HepG2 (cell line): ENCODE measurements around the gene GATD1. TPM values are rescaled to one million over a fixed set of nuclear protein-coding genes. Genes with fewer than 3 reads are reported as not detected.

Experiments used
- ATAC-seq: fragments of 200-7000 bp; cut with Tn5 transposase; 3 replicates; pipeline ENCODE4 v1.9.1; 2020; ENCODE audit warnings: mild to moderate bottlenecking, moderate library complexity
- BruUV-seq: library from RNA; stranded (reverse); fragments of 400-500 nt; replicated peaks from 2 replicates; lab custom pipeline; 2021; lab: Mats Ljungman, UMichigan
- CTCF ChIA-PET: fragments of 300-600 bp; formaldehyde crosslinking; extraction: SDS; loops from one replicate; lab custom pipeline; 2021; ENCODE audit warnings: low total read pairs, inconsistent platforms, low intra/inter-chr PET ratio; lab: Yijun Ruan, JAX
- POLR2A ChIA-PET: fragments of 350-600 bp; sonication (Branson Sonifier 250); formaldehyde crosslinking; loops from one replicate; lab custom pipeline; 2020; ENCODE audit warnings: antibody characterized with exemption, inconsistent platforms; lab: Yijun Ruan, JAX
- DNase-seq: peaks from one replicate; pipeline ENCODE4 v3.0.0-alpha.2; 2015; ENCODE audit warnings: low spot score
- FAIRE-seq: peaks from 3 replicates; lab custom pipeline; 2011; peaks lifted over from hg19 to GRCh38; lab: Jason Lieb, UNC
- H2AFZ ChIP-seq: one replicate; pipeline ENCODE4 v1.6.1; 2011; ENCODE audit warnings: low read length, inconsistent platforms
- H3K27ac ChIP-seq: fragments of 300-600 bp; 3 replicates; pipeline ENCODE4 v1.8.0; 2011; ENCODE audit warnings: mixed run types, mild to moderate bottlenecking, mixed read lengths, low read length, inconsistent platforms; ENCODE audit not compliant: insufficient read depth; ENCODE audit errors: extremely low read length
- H3K27me3 ChIP-seq, 2 experiments: fragments of 200-600 bp in 1 of 2; 2 replicates in 1 of 2; 3 replicates in 1 of 2; pipeline versions ENCODE4 v1.6.0 to v1.8.0; 2011; ENCODE audit warnings: low read length in 2 of 2, mild to moderate bottlenecking in 2 of 2, moderate library complexity in 2 of 2, inconsistent platforms in 1 of 2; ENCODE audit not compliant: insufficient read depth in 2 of 2, control insufficient read depth in 1 of 2
- H3K36me3 ChIP-seq, 2 experiments: fragments of 200-600 bp in 1 of 2; replicated peaks in 1 of 2; 2 replicates in 1 of 2; 3 replicates in 1 of 2; pipeline versions ENCODE4 v1.5.1 to v1.8.0; 2011; ENCODE audit warnings: low read length in 2 of 2, inconsistent platforms in 1 of 2; ENCODE audit not compliant: insufficient read depth in 2 of 2, control insufficient read depth in 1 of 2
- H3K4me1 ChIP-seq: 2 replicates; pipeline ENCODE4 v1.5.1; 2012; ENCODE audit warnings: low read length, inconsistent platforms; ENCODE audit not compliant: insufficient read depth
- H3K4me2 ChIP-seq: 2 replicates; pipeline ENCODE4 v1.6.0; 2011; ENCODE audit warnings: low read depth, low read length, inconsistent platforms
- H3K4me3 ChIP-seq, 3 experiments: fragments of 200-600 bp in 1 of 3; sonication (generic), shearing (Covaris generic) in 1 of 3; replicated peaks in 1 of 3; 2 replicates each; pipeline ENCODE4 v1.5.1; 2011 to 2016; ENCODE audit warnings: low read length in 3 of 3, inconsistent platforms in 2 of 3, low read depth in 2 of 3, mild to moderate bottlenecking in 2 of 3, control low read depth in 1 of 3, mixed read lengths in 1 of 3; ENCODE audit not compliant: insufficient read depth in 1 of 3
- H3K79me2 ChIP-seq: one replicate; pipeline ENCODE4 v1.6.1; 2011; ENCODE audit warnings: low read length, inconsistent platforms; ENCODE audit not compliant: insufficient read depth
- H3K9ac ChIP-seq: 2 replicates; pipeline ENCODE4 v1.6.0; 2011; ENCODE audit warnings: mild to moderate bottlenecking, low read depth, low read length, inconsistent platforms; ENCODE audit not compliant: insufficient read depth
- H3K9me3 ChIP-seq: 2 replicates; pipeline ENCODE4 v1.5.1; 2012; ENCODE audit warnings: mild to moderate bottlenecking, low read length
- H4K20me1 ChIP-seq: 2 replicates; pipeline ENCODE4 v1.6.0; 2011; ENCODE audit warnings: inconsistent platforms, mild to moderate bottlenecking, low read length, moderate library complexity; ENCODE audit not compliant: insufficient read depth
- AKAP8 ChIP-seq: sonication (generic); formaldehyde crosslinking; IDR thresholded peaks from 2 replicates; pipeline ENCODE4 v1.5.1; 2020; ENCODE audit warnings: mild to moderate bottlenecking, missing genetic modification reagents
- ASH2L ChIP-seq: fragments of 300-600, 200-600 bp; sonication (generic); IDR thresholded peaks from 2 replicates; pipeline ENCODE4 v1.7.0; 2017; ENCODE audit warnings: low read depth, mild to moderate bottlenecking, moderate library complexity, mixed read lengths, low read length; ENCODE audit not compliant: insufficient read length
- ISL2 ChIP-seq: sonication (generic); formaldehyde crosslinking; IDR thresholded peaks from 2 replicates; pipeline ENCODE4 v1.5.0; 2020; ENCODE audit warnings: missing genetic modification reagents
- JUND ChIP-seq: sonication (generic); formaldehyde crosslinking; IDR thresholded peaks from 2 replicates; pipeline ENCODE4 v1.8.0; 2022; ENCODE audit warnings: mild to moderate bottlenecking, missing genetic modification reagents
- RFXAP ChIP-seq: sonication (generic); formaldehyde crosslinking; IDR thresholded peaks from 2 replicates; pipeline ENCODE4 v1.4.0; 2020; ENCODE audit warnings: missing genetic modification reagents, borderline replicate concordance
- SAFB2 ChIP-seq: sonication (generic); formaldehyde crosslinking; IDR thresholded peaks from 2 replicates; pipeline ENCODE4 v1.5.1; 2020; ENCODE audit warnings: missing genetic modification reagents, low read depth, mild to moderate bottlenecking, borderline replicate concordance
- SMAD3 ChIP-seq: sonication (generic); formaldehyde crosslinking; IDR thresholded peaks from 2 replicates; pipeline ENCODE4 v1.4.0; 2020; ENCODE audit warnings: missing genetic modification reagents
- SMC3 ChIP-seq: IDR thresholded peaks from 2 replicates; pipeline ENCODE4 v1.6.1; 2011; ENCODE audit warnings: low read length, improper control_type of control experiment
- XRCC5 ChIP-seq: fragments of 200-400 bp; formaldehyde crosslinking; optimal IDR thresholded peaks from 2 replicates; pipeline ENCODE3; 2017; ENCODE audit warnings: mild to moderate bottlenecking, low read length
- ZNF12 ChIP-seq: sonication (generic); formaldehyde crosslinking; IDR thresholded peaks from 2 replicates; pipeline ENCODE4 v1.5.0; 2020; ENCODE audit warnings: missing genetic modification reagents
- ZNF124 ChIP-seq: sonication (generic); formaldehyde crosslinking; IDR thresholded peaks from 2 replicates; pipeline ENCODE4 v1.4.0; 2020; ENCODE audit warnings: missing genetic modification reagents
- ZNF225 ChIP-seq: sonication (generic); formaldehyde crosslinking; IDR thresholded peaks from 2 replicates; pipeline ENCODE4 v1.4.0; 2020; ENCODE audit warnings: mild to moderate bottlenecking, missing genetic modification reagents
- ZNF274 ChIP-seq: sonication (generic); formaldehyde crosslinking; IDR thresholded peaks from 2 replicates; pipeline ENCODE4 v1.5.1; 2020; ENCODE audit warnings: mild to moderate bottlenecking, missing genetic modification reagents
- ZNF547 ChIP-seq: sonication (generic); formaldehyde crosslinking; IDR thresholded peaks from 2 replicates; pipeline ENCODE4 v1.5.1; 2020; ENCODE audit warnings: mild to moderate bottlenecking, missing genetic modification reagents
- ZNF75D ChIP-seq: sonication (generic); formaldehyde crosslinking; IDR thresholded peaks from 2 replicates; pipeline ENCODE4 v1.8.1; 2023; ENCODE audit warnings: missing genetic modification reagents, mild to moderate bottlenecking, borderline replicate concordance
- ZNF788 ChIP-seq: sonication (generic); formaldehyde crosslinking; IDR thresholded peaks from 2 replicates; pipeline ENCODE4 v1.5.0; 2020; ENCODE audit warnings: mild to moderate bottlenecking, missing genetic modification reagents, borderline replicate concordance
- WGBS: methylation state at CpG from one replicate; pipeline ENCODE4 v1.1.6; 2017; ENCODE audit warnings: low lambda C conversion rate; 5-methylcytosine and 5-hydroxymethylcytosine counted together
- in situ Hi-C: cut with HindIII; loops from 2 replicates; pipeline ENCODE4 v1.10.0; 2017; ENCODE audit warnings: low pct_unique_long_range_greater_than_20kb; ENCODE audit not compliant: extremely low pct_ligation_motif_present
- intact Hi-C: fragments of 100-400 bp; cut with micrococcal nuclease; formaldehyde crosslinking; loops from one replicate; pipeline ENCODE4 v1.10.0; 2022; ENCODE audit not compliant: unreplicated experiment
- polyA plus RNA-seq, 8 experiments: library from polyadenylated mRNA; depleted of rRNA in 3 of 8; stranded (reverse) in 7 of 8; unstranded in 1 of 8; fragments of >200 nt; fragmentation: Illumina TruSeq in 4 of 8; extraction: Trizol in 4 of 8; gene quantifications; 2 replicates each; pipeline versions ENCODE4 v1.2.1 to v1.2.3, GENCODE V29; 2011 to 2016; ENCODE audit warnings: low read depth in 4 of 8, missing spikeins in 1 of 8, mixed read lengths in 1 of 8; ENCODE audit not compliant: insufficient read depth in 1 of 8
- total RNA-seq, 5 experiments: library from RNA; depleted of rRNA; stranded (reverse); fragments of >200 nt; fragmentation: Illumina TruSeq; extraction: Trizol; gene quantifications; 2 replicates each; pipeline ENCODE4 v1.2.3, GENCODE V29; 2016; ENCODE audit warnings: low read depth in 1 of 5
- TF ChIP-seq, protein P1 (sequence below): IDR thresholded peaks from 2 replicates; pipeline ENCODE4 v1.6.1; 2016; ENCODE audit warnings: mild to moderate bottlenecking, missing biosample characterization, missing genetic modification reagents
- TF ChIP-seq, protein P2 (sequence below): sonication (generic); formaldehyde crosslinking; IDR thresholded peaks from 2 replicates; pipeline ENCODE4 v1.4.0; 2020; ENCODE audit warnings: missing genetic modification reagents
- TF ChIP-seq, protein P3 (sequence below): sonication (generic); formaldehyde crosslinking; IDR thresholded peaks from 2 replicates; pipeline ENCODE4 v1.4.0; 2020; ENCODE audit warnings: missing genetic modification reagents, borderline replicate concordance
- TF ChIP-seq, protein P4 (sequence below): sonication (generic); formaldehyde crosslinking; IDR thresholded peaks from 2 replicates; pipeline ENCODE4 v1.8.0; 2022; ENCODE audit warnings: missing genetic modification reagents, low read depth, mild to moderate bottlenecking, borderline replicate concordance

GATD1 gene
- total and polyA plus RNA-seq, 2 of the 13 experiments (the other 11 are each of a cell fraction or from before 2014, with no cell fraction given), result 31.3 to 60.5 TPM

DNA sequence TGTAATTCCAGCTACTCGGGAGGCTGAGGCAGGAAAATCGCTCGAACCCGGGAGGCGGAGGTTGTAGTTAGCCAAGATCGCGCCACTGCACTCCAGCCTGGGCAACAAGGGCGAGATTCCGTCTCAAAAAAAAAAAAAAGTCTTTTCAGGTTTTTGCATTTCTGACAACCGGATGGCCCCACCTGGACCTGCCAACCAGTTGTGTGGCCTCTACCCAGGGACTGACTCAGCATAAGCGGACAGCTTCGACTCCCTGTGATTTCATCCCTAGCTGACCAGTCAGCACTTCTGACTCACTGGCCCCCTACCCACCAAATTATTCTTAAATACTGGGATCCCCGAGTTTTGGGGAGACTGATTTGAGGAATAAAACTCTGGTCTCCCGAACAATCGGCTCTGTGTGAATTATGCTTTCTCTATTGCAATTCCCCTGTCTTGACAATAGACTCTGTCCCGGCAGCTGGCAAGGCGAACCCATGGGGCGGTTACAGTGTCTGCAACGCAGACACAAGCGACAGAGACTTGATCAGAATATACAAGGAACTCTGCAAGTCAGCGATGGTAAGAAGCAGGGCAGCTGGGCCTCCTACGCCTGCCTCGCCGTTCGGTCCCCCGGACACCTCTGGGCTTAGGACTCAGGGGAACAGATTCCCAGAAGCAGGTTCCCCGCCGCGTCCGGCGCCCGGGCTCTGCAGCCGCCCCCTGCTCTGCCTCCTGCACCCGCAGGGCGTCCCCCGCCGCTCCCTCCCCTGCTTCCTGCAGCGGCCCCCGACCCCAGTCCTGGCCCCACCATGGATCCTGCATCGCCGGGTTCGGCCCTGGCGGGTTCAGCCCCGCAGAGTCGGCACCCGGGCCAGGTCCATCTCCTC lies 30.8 kb downstream of the GATD1 start:
- no peak overlapping the region for H2AFZ ChIP-seq
- intact Hi-C loops, result no loop called here
- 0 out of 2 replicates have a peak, but pooled peaks have one; percentile 25 for TF ChIP-seq RFXAP (CRISPR knock-in tag)
- no peak for TF ChIP-seq SMAD3
- no peak for TF ChIP-seq ZNF225 (CRISPR knock-in tag)
- TF ChIP-seq, protein P1, sequence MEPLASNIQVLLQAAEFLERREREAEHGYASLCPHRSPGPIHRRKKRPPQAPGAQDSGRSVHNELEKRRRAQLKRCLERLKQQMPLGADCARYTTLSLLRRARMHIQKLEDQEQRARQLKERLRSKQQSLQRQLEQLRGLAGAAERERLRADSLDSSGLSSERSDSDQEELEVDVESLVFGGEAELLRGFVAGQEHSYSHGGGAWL (CRISPR knock-in tag), result no peak
- TF ChIP-seq ASH2L, result no peak
- TF ChIP-seq SMC3, result no peak
- TF ChIP-seq, protein P2, sequence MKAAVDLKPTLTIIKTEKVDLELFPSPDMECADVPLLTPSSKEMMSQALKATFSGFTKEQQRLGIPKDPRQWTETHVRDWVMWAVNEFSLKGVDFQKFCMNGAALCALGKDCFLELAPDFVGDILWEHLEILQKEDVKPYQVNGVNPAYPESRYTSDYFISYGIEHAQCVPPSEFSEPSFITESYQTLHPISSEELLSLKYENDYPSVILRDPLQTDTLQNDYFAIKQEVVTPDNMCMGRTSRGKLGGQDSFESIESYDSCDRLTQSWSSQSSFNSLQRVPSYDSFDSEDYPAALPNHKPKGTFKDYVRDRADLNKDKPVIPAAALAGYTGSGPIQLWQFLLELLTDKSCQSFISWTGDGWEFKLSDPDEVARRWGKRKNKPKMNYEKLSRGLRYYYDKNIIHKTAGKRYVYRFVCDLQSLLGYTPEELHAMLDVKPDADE (CRISPR knock-in tag), result no peak
- TF ChIP-seq, protein P3, sequence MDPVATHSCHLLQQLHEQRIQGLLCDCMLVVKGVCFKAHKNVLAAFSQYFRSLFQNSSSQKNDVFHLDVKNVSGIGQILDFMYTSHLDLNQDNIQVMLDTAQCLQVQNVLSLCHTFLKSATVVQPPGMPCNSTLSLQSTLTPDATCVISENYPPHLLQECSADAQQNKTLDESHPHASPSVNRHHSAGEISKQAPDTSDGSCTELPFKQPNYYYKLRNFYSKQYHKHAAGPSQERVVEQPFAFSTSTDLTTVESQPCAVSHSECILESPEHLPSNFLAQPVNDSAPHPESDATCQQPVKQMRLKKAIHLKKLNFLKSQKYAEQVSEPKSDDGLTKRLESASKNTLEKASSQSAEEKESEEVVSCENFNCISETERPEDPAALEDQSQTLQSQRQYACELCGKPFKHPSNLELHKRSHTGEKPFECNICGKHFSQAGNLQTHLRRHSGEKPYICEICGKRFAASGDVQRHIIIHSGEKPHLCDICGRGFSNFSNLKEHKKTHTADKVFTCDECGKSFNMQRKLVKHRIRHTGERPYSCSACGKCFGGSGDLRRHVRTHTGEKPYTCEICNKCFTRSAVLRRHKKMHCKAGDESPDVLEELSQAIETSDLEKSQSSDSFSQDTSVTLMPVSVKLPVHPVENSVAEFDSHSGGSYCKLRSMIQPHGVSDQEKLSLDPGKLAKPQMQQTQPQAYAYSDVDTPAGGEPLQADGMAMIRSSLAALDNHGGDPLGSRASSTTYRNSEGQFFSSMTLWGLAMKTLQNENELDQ (CRISPR knock-in tag), result no peak
- no peak for TF ChIP-seq AKAP8 (CRISPR knock-in tag)
- 0 out of 2 replicates have a peak, but pooled peaks have one; percentile 4 for TF ChIP-seq ZNF124 (CRISPR knock-in tag)
- TF ChIP-seq, protein P4, sequence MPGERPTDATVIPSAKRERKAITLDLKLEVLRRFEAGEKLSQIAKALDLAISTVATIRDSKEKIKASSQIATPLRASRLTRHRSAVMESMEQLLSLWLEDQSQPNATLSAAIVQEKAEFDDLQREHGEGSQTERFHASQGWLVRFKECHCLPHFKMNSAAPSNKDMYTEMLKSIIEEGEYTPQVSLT (CRISPR knock-in tag), result no peak
- TF ChIP-seq ZNF12 (CRISPR knock-in tag), result no peak
- TF ChIP-seq SAFB2 (CRISPR knock-in tag), result no peak
- TF ChIP-seq ZNF75D (CRISPR knock-in tag), result no peak
- TF ChIP-seq XRCC5, result no peak
- no peak for TF ChIP-seq ZNF274 (CRISPR knock-in tag)
- no peak for TF ChIP-seq JUND (CRISPR knock-in tag)
- TF ChIP-seq ZNF788 (CRISPR knock-in tag), result no peak
- no peak for TF ChIP-seq ZNF547 (CRISPR knock-in tag)
- TF ChIP-seq ISL2, result 0 out of 2 replicates have a peak, but pooled peaks have one; percentile 4

More for the DNA sequence above, 30.8 kb downstream of the GATD1 start:
- in situ Hi-C loops, result no loop called here
- BruUV-seq, result TSS peak; percentile 52
- peak; percentile 49 for ATAC-seq
- no peak for DNase-seq
- no peaks in the 10 kb centered on the region for H3K36me3 ChIP-seq
- WGBS, result 33% methylated on average over 21 of the region's 46 CpGs
- POLR2A ChIA-PET, result interaction anchor here (0.5 to 3.6 kb wide), 11 partner anchors 9 to 186 kb away, joined by 3 to 33 read pairs (median 4); partner anchors contain the start of genes EPS8L2, GATD1, LMNTD2 and RPLP2
- no peaks in the 10 kb centered on the region for H3K9me3 ChIP-seq
- peak overlapping the region; percentile 82 for H3K4me2 ChIP-seq
- peaks cover 37% of the 10 kb centered on the region for H3K4me1 ChIP-seq
- peaks cover 5% of the 10 kb centered on the region; the same call in 1 of the 2 replicates for H4K20me1 ChIP-seq
- H3K9ac ChIP-seq, result peak overlapping the region; percentile 88
- no peak for FAIRE-seq
- no peaks in the 10 kb centered on the region for H3K27me3 ChIP-seq
- H3K27ac ChIP-seq, result peak overlapping the region; percentile 65
- peaks cover 39% of the 10 kb centered on the region for H3K79me2 ChIP-seq
- CTCF ChIA-PET, result interaction anchor here (1.9 kb wide), 1 partner anchor 18 kb away, joined by 7 read pairs; no protein-coding TSS in a partner anchor
- H3K4me3 ChIP-seq, result peak overlapping the region; percentile 80 to 95 (median 85)
